HG02571 (cell line): Measurements from ENCODE around the gene THRB.
"Not testable (repeated sequence)": the region's sequence is repeated elsewhere in the genome, so short reads cannot be mapped to it uniquely, and the experiment has no call there.

ENCODE experiments used
- ATAC-seq: cut with Tn5 transposase; IDR thresholded peaks from one replicate; pipeline ENCODE4 v1.9.1; 2021; ENCODE audit warnings: mild to moderate bottlenecking, moderate library complexity; ENCODE audit not compliant: unreplicated experiment

Gene THRB

DNA sequence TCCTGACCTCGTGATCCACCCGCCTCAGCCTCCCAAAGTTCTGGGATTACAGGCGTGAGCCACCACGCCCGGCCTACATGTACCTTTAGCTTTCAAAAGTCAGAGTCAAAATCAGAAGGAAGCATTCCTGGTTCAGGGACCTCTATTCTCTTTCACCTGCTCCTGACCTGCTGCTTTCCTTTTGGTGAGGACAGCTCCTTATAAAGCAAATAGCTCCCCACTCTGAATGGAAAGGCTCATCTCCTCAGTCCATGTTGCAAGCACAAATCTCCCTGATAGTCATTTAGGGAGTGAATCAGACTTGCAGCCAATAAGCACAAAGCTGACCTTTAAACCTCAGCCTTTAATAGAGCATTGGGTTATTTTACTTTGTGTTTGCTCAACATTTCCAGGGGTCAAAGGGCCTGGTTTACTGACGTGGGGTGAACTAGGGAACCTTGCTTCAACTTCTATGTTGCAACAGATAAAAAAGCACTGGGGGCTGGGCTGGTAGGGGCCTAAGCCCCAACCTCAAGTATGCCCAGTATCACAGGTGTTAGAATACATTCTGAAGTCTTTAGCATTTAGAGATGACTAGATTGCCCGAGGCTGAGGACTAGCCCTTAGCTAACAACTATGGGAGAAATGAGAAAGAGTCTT lies 43.1 kb downstream of the THRB start:
- ATAC-seq, result no peak

DNA sequence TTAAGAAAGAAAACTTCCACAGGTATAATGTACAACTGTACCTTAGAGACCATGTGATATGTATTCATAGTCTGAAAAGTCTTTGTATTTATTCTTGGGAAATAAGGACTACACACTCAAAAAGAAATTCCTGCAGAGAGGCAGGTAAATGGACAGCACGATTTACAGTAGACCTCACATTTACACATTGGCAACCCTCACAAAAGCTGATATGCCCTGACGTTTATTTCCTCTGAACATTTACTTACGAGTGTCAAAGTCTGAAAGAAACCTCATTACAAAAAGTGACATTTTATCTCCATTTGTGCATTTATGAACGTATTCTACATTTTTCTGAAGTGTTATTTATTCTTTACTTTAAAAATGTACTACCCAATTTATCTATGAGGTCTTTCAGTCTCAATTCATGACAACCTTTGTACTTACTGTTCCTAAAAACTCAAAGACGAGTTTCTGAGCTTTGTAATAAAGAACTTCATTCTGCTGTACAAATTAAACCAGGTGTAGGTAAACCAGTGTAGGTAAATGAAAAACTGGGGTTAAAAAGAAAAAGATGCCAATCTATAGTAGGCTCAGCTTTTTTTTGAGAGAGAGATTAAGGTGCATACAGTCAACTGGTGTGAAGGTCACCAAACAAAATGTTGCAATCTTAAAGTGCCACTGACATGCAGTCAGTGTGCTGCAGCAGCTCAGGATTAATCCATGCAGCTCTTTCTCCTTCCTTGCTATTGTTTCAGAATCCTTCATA lies 44.3 kb downstream of the THRB start:
- no peak for ATAC-seq

DNA sequence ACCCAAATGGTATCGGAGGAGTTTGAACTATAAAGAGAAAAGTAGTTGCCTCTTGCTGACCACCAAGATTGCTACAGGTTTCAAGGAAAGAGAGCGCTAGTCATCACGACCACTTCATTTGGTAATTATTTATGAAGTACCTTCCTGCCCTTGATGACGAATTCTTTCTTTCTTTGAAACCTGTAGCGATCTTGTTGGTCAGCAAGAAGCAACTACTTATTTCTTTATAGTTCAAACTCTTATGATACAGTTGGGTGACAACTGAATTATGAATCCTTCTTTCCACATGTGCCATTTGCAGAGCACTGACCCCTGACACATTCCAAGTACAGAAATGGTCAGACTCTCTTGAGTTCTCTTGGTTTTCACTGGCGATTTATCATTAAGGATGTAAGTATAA lies 46.8 kb downstream of the THRB start:
- no peak for ATAC-seq

DNA sequence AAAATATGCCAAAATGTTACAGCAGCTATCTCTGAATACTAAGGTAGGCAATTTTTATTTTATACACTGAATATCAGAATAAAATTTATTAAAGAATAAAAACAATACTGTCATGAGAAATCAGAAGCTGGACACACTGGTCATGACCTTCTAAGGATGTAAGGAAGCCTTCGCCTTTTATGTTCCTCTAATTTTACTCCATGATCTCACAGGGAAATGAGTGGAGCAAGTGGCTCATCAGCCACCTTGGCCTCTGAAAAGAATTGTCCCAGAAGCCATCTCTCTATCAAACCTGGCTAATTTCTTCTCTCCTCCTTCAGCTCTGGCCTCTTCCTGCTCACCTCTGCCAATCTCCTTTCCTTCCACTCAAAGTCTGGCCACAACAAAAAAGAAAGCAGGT lies 48.6 kb downstream of the THRB start:
- ATAC-seq, result no peak

DNA sequence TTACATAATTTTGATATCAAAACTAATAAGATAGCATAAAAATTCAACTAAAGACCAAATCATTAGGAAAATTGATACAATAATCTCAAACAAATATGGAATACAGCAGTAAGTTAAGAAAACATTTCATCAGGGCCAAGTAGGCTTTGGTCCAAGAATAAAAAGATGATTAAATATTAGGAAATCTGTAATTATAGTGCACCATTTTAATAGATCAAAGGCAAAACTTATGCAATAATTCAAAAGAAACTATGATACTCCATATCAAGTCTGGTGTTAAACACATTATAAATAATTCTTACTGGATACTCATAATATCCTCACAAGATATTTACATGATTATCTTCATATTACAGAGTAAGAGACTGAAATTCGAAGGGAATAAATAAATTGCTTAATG lies 51.2 kb downstream of the THRB start:
- no peak for ATAC-seq

DNA sequence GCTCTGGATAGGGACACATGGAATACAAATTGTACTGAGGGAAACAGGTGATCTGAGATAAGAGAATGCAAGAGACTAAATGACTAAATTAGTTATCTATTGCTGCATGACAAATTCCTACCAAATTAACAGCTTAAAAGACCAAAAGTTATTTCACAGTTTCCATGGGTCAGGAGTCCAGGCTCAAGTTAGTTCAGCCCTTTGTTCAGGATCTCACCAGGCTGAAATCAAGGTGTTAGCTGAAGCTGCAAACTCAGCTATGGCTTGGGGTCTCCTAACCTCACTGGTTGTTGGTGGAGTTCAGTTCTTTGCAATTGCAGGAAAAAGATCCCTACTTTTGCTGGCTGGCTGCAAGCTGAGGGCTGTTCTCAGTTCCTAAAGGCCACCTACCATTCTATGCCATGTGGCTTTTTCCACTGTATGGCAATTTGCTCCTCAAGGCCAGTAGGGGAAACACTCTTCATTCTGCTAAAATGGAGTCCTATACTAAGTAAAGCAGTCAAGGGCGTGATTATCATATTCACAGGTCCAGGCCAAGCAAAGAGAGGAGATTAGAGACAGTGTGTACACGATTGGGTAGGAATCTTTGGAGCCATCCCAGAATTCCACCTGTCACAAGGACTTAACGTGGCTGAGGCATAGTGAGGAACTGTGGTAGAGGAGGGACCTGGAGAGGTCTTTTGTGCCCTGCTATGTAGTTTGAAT lies 53.7 kb downstream of the THRB start:
- no peak for ATAC-seq

DNA sequence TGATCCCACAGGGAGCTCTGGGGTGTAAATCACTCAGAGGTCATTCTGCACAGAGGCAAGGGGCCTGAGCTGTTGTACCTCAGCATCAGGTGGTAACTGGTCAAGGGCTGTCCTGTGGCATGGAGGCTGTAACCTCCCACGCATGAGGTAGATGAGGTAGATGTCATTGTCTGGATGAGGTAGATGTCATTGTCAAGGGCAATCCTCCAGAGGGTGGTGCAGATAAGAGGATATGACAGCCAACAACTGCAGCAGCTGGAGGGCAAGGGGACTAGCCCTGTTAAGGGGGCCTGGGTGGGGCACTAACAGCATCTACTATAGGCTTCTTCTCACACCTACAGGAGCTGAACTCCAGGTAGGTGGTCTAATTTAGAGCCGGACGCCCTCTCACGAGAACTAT lies 55.6 kb downstream of the THRB start:
- no peak for ATAC-seq

DNA sequence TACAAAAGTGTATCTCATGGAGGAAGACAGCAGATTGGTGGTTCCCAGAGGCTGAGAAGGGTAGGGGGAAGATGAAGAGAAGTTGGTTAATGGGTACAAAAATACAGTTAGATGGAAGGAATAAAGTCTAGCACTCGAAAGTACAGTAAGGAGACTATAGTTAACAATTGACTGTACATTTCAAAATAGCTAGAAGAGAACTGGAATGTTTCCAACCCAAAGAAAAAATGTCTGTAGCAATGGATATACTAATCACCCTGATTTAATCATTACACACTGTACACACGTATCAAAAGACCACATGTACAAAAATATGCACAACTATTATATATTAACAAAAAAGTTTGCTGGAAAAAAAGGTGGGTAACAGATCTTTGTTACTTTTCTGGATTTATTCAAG lies 57.3 kb downstream of the THRB start:
- ATAC-seq, result no peak

DNA sequence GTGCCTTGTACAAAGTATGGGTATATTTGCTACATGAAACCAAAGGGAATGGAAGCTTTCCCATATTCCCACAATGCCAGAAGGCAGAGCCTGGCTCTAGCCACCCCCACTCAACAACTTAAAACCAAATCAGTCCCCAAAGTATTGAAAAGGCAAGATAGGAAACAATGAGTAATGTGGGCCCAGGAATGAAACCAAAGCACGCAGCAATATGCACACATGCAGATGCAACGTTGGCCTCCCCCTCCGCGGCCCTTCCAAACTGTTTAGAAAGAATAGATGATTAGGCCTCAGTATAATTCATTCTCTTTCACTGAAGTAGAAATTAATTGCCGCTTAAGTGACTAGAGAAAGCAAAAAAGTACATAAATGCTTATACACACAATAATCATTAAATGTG lies 59.1 kb downstream of the THRB start:
- no peak for ATAC-seq

DNA sequence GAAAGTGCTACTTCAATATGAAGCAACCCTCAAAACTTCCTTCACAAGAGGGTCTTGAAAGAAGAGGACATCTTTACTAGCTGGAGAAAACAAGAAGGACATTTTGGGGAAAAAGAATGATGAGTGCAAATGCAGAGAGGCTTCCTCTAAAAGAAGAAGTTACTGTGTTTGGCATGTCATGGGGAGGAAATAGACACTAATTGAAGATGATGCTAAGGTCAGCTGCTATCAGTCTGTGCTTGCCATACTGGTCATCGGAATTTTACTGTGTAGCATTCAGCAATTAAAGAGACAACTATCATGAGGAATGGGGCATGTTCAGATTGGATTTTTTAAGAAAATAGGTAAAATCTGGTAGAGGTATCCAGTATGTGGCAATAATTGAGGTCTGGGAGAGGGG lies 60.0 kb downstream of the THRB start:
- no peak for ATAC-seq

DNA sequence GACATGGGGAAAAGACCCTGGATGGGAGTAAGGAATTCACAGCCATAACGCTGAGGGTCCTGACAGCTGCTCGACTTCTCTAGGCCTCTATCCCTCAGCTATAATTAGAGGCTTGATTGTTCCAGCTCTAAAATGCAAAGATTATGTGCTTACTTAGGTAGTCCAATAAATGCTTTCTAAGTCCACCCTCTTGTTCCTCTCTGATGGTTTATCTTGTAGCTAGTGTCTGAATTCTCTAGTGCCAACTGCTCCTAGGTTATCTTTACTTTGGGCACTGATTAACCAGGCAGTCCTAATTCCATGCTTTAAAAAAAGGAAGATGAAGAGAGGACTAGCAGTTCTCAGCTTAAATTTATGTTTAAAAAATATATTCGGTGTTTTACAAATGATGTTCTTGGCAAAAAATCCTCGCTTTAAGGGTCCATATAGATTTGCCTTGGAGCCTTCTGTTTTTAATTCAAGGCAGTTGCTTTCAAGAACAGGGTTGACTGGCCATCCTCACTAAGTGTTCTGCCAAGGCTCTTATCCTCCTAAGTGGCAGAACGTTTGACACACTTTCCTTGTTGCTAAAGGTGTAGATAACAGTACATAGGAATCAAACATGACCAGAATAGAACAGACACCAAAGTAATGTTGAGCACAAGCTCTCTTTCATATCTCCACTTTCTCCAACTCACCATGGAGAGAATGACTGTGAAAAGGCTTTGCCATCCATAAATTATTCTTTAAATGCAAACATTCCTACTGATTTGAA lies 60.6 kb downstream of the THRB start:
- no peak for ATAC-seq

DNA sequence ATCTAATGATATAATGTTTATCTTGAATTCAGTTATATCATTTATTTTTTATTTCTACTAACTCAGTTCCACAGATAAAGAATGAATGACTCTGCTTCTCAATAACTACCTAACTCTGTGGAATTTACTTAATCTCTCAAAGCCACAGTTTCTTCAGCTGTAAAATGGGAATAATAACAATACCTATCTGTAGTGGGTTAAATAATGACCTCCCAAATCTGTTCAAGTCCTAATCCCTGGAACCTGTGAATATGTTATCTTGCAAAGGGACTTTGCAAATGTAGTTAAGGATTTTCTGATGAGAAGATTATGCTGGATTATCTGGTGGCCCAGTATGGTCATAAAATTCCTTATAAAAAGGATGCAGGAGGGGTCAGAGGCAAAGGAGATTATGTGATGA lies 61.7 kb downstream of the THRB start:
- no peak for ATAC-seq

DNA sequence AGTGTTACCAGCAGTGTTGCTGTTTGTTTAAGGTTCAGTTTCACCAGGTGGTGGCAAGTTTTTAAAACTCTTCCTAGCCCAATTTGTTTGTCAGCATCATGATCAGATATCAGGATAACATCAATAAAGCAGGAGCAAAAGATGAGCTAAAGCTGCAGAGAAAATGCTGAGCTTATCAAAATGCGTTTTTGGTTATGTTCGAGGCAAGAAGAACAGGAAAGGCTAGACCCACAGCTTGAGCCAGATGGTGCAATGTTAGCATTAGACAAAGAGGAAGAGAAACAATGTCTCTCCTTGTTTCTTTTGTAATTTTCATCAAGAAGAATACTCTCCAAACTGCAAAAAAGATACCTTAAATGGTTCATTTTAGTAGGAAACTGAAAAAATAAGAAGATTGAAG lies 66.2 kb downstream of the THRB start:
- no peak for ATAC-seq

DNA sequence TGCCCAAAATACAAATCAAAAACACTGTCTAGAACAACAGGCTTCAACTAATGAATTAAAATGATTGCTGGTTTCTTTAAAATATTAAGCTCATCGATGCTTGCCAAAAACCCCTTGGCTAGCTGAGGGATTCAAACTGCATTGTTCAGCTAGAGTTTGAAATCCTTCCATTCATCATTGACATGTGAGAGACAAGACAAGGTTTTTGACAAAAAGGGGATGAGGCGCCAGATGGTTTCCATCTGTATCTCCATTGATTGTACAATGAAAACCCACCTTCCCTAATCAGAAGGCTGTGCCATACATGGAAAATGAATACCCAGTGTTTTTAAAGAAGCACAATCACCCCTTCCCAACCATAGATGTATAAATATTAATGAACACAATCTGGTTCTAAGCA lies 67.8 kb downstream of the THRB start:
- ATAC-seq, result no peak

DNA sequence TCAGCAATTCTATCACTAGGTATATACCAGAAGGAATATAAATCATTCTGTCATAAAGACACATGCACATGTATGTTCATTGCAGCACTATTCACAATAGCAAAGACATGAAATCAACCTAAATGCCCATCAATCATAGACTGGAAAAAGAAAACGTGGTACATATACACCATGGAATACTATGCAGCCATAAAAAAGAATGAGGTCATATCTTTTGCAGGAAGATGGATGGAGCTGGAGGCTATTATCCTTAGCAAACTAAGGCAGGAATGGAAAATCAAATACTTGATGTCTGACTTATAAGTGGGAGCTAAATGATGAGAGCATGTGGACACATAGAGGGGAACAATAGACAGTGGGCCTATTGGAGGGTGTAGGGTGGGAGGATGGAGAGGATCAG lies 73.8 kb downstream of the THRB start:
- ATAC-seq, result not testable (repeated sequence)

DNA sequence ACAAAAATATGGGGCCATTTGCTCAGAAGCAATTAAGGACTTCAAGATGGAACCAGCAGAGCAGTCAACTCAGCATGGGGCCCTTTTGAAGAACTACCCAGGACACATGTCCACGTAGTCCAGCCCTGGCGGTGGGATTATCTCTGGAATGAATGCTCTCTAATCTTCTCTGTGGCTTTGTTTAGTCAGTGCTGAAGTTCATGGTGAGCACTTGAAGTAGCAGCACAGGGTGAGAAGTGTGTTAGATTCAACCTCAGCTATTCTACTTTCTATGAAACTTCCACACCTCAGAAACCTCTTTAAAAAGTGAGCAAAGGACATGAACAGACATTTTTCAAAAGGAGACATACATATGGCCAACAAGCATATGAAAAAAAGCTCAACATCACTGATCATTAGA lies 74.4 kb downstream of the THRB start:
- no peak for ATAC-seq

DNA sequence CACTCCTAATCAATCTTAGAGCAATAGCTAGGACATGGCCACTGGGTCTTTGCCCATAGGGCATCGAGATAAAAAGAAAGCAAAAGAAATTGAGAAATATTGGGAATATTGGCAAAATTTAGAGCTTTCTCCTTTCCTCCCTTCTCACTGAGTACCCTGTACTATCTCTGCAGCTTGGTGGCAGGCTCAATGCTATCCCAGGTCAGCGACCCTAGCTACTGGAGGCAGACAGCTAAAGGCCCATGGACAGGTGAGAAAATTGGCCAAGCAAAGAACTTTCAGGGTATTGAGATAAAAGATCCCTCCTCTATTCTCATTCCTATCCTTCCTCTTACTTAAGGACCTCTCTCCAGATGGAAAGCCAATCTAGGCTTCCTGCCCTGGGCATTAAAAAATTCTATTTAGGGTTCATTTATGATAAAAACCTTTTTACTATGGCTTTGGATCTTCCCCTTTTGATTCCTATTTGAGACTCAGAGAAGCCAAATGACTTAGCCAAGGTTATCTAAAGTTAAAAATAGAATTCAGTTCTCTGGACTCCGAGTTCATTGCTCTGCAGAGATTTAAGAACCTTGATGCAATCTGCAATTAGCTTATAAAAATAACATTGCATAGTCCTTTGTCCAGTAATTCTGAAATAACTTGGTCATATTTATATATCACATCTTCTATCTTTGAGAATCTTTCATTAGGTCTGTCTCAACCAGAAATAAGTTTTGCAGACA lies 75.4 kb downstream of the THRB start:
- no peak for ATAC-seq

DNA sequence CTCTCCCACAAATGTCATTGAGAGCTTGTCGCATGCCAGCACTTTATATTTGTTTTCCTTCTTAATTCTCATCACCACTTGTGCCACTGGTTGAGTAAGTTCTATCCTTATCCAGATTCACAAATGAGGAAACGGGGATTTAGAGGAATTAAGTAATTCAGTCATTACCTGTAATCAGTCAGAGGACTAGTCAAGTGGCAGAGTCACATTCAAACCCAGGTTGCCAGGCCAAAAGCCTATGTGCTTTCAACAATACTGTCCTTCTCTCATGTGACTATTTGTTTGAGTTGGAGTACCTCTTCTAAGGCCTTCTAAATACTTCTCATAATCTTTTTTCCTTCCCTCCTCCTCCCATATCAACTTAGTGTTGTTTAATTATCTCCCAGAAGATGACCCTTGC lies 76.9 kb downstream of the THRB start:
- no peak for ATAC-seq

DNA sequence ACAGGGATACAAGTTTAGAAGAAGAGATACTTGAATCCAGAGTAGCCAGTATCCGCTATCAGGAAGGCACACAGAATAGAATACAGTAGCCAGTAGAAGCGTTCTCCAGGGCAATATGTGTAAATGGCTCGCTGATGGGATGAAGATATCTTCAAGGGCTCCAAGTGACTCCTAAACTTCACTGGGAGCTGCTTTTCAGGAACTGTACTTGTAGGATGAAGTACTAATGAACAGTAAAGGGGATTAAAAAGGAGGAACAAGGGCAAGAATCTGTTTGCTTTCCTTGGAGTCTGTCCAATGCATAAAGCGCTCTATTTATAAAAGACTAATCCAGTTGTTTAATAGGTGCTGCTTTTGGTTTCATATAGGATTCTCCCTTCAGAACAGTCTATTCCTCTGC lies 78.4 kb downstream of the THRB start:
- ATAC-seq, result no peak

DNA sequence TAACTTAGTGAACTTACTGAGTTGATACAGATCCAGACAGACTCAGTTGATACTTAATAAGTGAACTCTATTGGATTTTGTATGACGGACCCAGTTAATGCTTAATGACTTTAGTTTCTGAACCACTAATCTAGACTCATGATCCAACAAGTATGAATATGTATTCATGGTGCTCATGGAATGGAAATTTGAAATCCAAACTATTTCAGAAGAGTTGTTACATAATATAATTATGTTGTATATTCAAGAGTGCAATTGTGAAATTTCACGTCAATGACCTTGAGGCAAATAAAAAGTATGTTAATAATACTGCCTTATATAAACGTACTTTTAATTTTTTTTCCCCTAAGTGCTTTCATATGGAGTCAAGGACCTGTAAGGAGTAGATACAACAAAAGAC lies 78.8 kb downstream of the THRB start:
- no peak for ATAC-seq

DNA sequence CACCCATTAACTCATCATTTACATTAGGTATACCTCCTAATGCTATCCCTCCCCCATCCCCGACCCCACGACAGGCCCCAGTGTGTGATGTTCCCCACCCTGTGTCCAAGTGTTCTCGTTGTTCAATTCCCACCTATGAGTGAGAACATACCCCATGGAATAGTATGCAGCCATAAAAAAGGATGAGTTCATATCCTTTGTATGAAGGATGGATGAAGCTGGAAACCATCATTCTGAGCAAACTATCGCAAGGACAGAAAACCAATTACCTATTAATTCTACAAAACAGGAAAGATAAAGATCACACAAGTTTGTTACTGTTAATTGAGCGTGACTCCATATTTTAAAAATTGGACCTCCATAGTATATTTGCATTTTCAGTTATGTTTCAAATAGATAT lies 81.0 kb downstream of the THRB start:
- not testable (repeated sequence) for ATAC-seq
